PC-3 (cell line): Measurements from ENCODE around the gene TLNRD1. TPM values are rescaled to one million over a fixed set of nuclear protein-coding genes. Genes with fewer than 3 reads are reported as not detected.

ENCODE experiments used
- ATAC-seq: fragments of 200-7000 bp; cut with Tn5 transposase; 2 replicates; pipeline ENCODE4 v1.9.1; 2020; ENCODE audit warnings: mild to moderate bottlenecking, moderate library complexity
- BruUV-seq: library from RNA; stranded (reverse); fragments of 400-500 nt; replicated peaks from 2 replicates; lab custom pipeline; 2021; lab: Mats Ljungman, UMichigan
- CTCF ChIA-PET: fragments of 300-600 bp; sonication (Branson Sonifier 250); formaldehyde crosslinking; loops from one replicate; lab custom pipeline; 2022; ENCODE audit warnings: antibody characterized with exemption; lab: Charles Lee
- POLR2A ChIA-PET: fragments of 300-600 bp; sonication (Branson Sonifier 250); formaldehyde crosslinking; loops from one replicate; lab custom pipeline; 2022; ENCODE audit warnings: antibody characterized with exemption; ENCODE audit not compliant: unreplicated experiment; lab: Charles Lee
- DNase-seq: peaks from one replicate; pipeline ENCODE4 v3.0.0-alpha.2; 2015
- H2AFZ ChIP-seq: fragments of 300-600 bp; sonication (generic); 2 replicates; pipeline ENCODE4 v1.6.0; 2016; ENCODE audit warnings: antibody characterized with exemption, low read length
- H3F3A ChIP-seq: fragments of 300-600 bp; sonication (generic); one replicate; pipeline ENCODE4 v1.6.0; 2017; ENCODE audit warnings: antibody characterized with exemption, low read length, control low read depth, mild to moderate bottlenecking; ENCODE audit not compliant: unreplicated experiment
- H3K27ac ChIP-seq: fragments of 300-600 bp; sonication (generic); 2 replicates; pipeline ENCODE4 v1.5.1; 2016; ENCODE audit warnings: mild to moderate bottlenecking, low read length
- H3K27me3 ChIP-seq: fragments of 300-600 bp; sonication (generic); 2 replicates; pipeline ENCODE4 v1.6.1; 2016; ENCODE audit warnings: low read length, mixed read lengths
- H3K36me3 ChIP-seq: fragments of 300-600 bp; sonication (generic); 2 replicates; pipeline ENCODE4 v1.6.1; 2016; ENCODE audit warnings: low read depth, mixed run types, low read length, mixed read lengths
- H3K4me1 ChIP-seq: fragments of 300-600 bp; sonication (generic); 2 replicates; pipeline ENCODE4 v1.5.1; 2016; ENCODE audit warnings: low read length; ENCODE audit not compliant: insufficient read depth
- H3K4me2 ChIP-seq: fragments of 300-600 bp; sonication (generic); 2 replicates; pipeline ENCODE4 v1.6.0; 2016; ENCODE audit warnings: low read length
- H3K4me3 ChIP-seq: fragments of 300-600 bp; sonication (generic); 2 replicates; pipeline ENCODE4 v1.5.1; 2016; ENCODE audit warnings: mild to moderate bottlenecking, low read length, mixed read lengths
- H3K79me2 ChIP-seq: fragments of 300-600 bp; sonication (generic); 2 replicates; pipeline ENCODE4 v1.6.1; 2017; ENCODE audit warnings: low read length, mixed read lengths
- H3K9ac ChIP-seq: fragments of 300-600 bp; sonication (generic); 2 replicates; pipeline ENCODE4 v1.6.0; 2016; ENCODE audit warnings: mild to moderate bottlenecking, low read length
- H3K9me2 ChIP-seq: fragments of 300-600 bp; sonication (generic); replicated peaks from 2 replicates; pipeline ENCODE4 v1.6.1; 2016; ENCODE audit warnings: mixed run types, low read length, mixed read lengths
- H3K9me3 ChIP-seq: fragments of 300-600 bp; sonication (generic); 2 replicates; pipeline ENCODE4 v1.6.1; 2016; ENCODE audit warnings: low read length, mixed read lengths
- H4K20me1 ChIP-seq: fragments of 300-600 bp; sonication (generic); 2 replicates; pipeline ENCODE4 v1.6.1; 2016; ENCODE audit warnings: low read length, mixed read lengths
- CTCF ChIP-seq: fragments of 300-600 bp; sonication (generic); conservative IDR thresholded peaks from 2 replicates; pipeline ENCODE4 v1.5.1; 2017; ENCODE audit warnings: antibody characterized with exemption, low read depth, mild to moderate bottlenecking, low read length
- EZH2 ChIP-seq: fragments of 300-600 bp; sonication (generic); IDR thresholded peaks from one replicate; pipeline ENCODE4 v1.6.1; 2017; ENCODE audit warnings: antibody characterized with exemption, mild to moderate bottlenecking, low read length; ENCODE audit not compliant: unreplicated experiment
- EZH2phosphoT487 ChIP-seq: fragments of 300-600 bp; sonication (generic); IDR thresholded peaks from 2 replicates; pipeline ENCODE4 v1.6.1; 2018; ENCODE audit warnings: mild to moderate bottlenecking, antibody characterized with exemption, low read length, borderline replicate concordance
- intact Hi-C: fragments of 100-400 bp; cut with micrococcal nuclease; formaldehyde crosslinking; loops from 2 replicates; pipeline ENCODE4 v1.9.0; 2023
- total RNA-seq: library from RNA; depleted of rRNA; stranded (reverse); fragments of >200 nt; gene quantifications from 2 replicates; pipeline ENCODE4 v1.2.3, GENCODE V29; 2014

TLNRD1 gene
- total RNA-seq, 1 experiment from 2014 or later, result 17.8 TPM

GRCh38 chr15:81007428-81008064 lies 6.8 kb downstream of the TLNRD1 start:
- H3K79me2 ChIP-seq, result peaks cover 86% of the 10 kb centered on the region
- POLR2A ChIA-PET, result no interaction called here
- intact Hi-C loops, result loop anchor here (10.0 kb wide), 1 partner anchor 257 kb away; no protein-coding TSS in a partner anchor

GRCh38 chr15:81008312-81008711 lies 7.6 kb downstream of the TLNRD1 start:
- Histone ChIP-seq H3K4me3 (no peak overlapping the region), H3K79me2 (peaks cover 79% of the 10 kb centered on the region), H3K9ac (no peak overlapping the region), H3K27ac (no peak overlapping the region), H3K4me1 (peaks cover 36% of the 10 kb centered on the region; the same call in 1 of the 2 replicates), H4K20me1 (peaks cover 12% of the 10 kb centered on the region; the same call in 1 of the 2 replicates), H3K9me3 (no peaks in the 10 kb centered on the region), H3K4me2 (no peak overlapping the region), H2AFZ (no peak overlapping the region), H3K36me3 (no peaks in the 10 kb centered on the region), H3K9me2 (no peaks in the 10 kb centered on the region), H3F3A (no peaks in the 10 kb centered on the region), H3K27me3 (no peaks in the 10 kb centered on the region)
- intact Hi-C loops, result loop anchor here (10.0 kb wide), 1 partner anchor 256 kb away; no protein-coding TSS in a partner anchor
- ChIA-PET CTCF (no interaction called here), POLR2A (no interaction called here)
- peak; percentile 54 for DNase-seq
- BruUV-seq, result no TSS peak
- ATAC-seq, result peak; percentile 81
- TF ChIP-seq CTCF, result no peak
- no peak for TF ChIP-seq EZH2phosphoT487
- no peak for TF ChIP-seq EZH2

More at GRCh38 chr15:81007428-81008064, 6.8 kb downstream of the TLNRD1 start:
- Histone ChIP-seq H3K4me1 (peaks cover 44% of the 10 kb centered on the region; the same call in 1 of the 2 replicates), H3K36me3 (no peaks in the 10 kb centered on the region), H3K9ac (no peak overlapping the region), H3K27me3 (no peaks in the 10 kb centered on the region), H3K9me2 (no peaks in the 10 kb centered on the region), H3K9me3 (no peaks in the 10 kb centered on the region), H3K27ac (no peak overlapping the region), H3F3A (no peaks in the 10 kb centered on the region), H2AFZ (no peak overlapping the region), H4K20me1 (peaks cover 19% of the 10 kb centered on the region; the same call in 1 of the 2 replicates), H3K4me3 (no peak overlapping the region), H3K4me2 (no peak overlapping the region)
- no peak for TF ChIP-seq CTCF
- TF ChIP-seq EZH2phosphoT487, result no peak
- TF ChIP-seq EZH2, result no peak
- ATAC-seq (no peak), DNase-seq (no peak)
- CTCF ChIA-PET, result no interaction called here
- BruUV-seq, result no TSS peak

GRCh38 chr15:81010086-81010485 lies 9.4 kb downstream of the TLNRD1 start:
- H3K9me3 ChIP-seq, result no peaks in the 10 kb centered on the region
- no TSS peak for BruUV-seq
- H3K4me2 ChIP-seq, result no peak overlapping the region
- no peak overlapping the region for H3K9ac ChIP-seq
- H3K79me2 ChIP-seq, result peaks cover 61% of the 10 kb centered on the region
- no peak for DNase-seq
- no peak for ATAC-seq
- no peaks in the 10 kb centered on the region for H3K36me3 ChIP-seq
- H2AFZ ChIP-seq, result no peak overlapping the region
- H3F3A ChIP-seq, result no peaks in the 10 kb centered on the region
- H3K27ac ChIP-seq, result no peak overlapping the region
- H3K27me3 ChIP-seq, result no peaks in the 10 kb centered on the region
- 0 out of 2 replicates have a peak, but pooled peaks cover 8% of the 10 kb centered on the region for H4K20me1 ChIP-seq
- H3K4me3 ChIP-seq, result no peak overlapping the region
- H3K9me2 ChIP-seq, result no peaks in the 10 kb centered on the region
- TF ChIP-seq EZH2phosphoT487, result no peak
- TF ChIP-seq EZH2, result no peak
- TF ChIP-seq CTCF, result no peak
- ChIA-PET POLR2A (no interaction called here), CTCF (no interaction called here)
- intact Hi-C loops, result no loop called here
- 0 out of 2 replicates have a peak, but pooled peaks cover 20% of the 10 kb centered on the region for H3K4me1 ChIP-seq
